Endometrial microvascular endothelial cells (primary cell): ENCODE measurements around the gene TMEM202. TPM values are rescaled to one million over a fixed set of nuclear protein-coding genes. Genes with fewer than 3 reads are reported as not detected.

Experiments
- in situ Hi-C: cut with HindIII; loops from 2 replicates; pipeline ENCODE4 v1.10.0; 2017; ENCODE audit warnings: low sequenced_read_pairs, low pct_unique_long_range_greater_than_20kb; ENCODE audit errors: inconsistent ontology term
- total RNA-seq: library from RNA; depleted of rRNA; stranded (reverse); fragments of >200 nt; gene quantifications from one replicate; pipeline ENCODE4 v1.2.3, GENCODE V29; 2015; ENCODE audit errors: inconsistent ontology term

TMEM202 gene
- total RNA-seq, 1 donor from 2014 or later, result not detected

- in situ Hi-C loops, result no loop called here
Measured at GRCh38 chr15:72456684-72457083, 58.6 kb downstream of the TMEM202 start.

Other genes with a start within 250 kb of the TMEM202 start
- gene GRAMD2A, start 200.5 kb upstream of the TMEM202 start, total RNA-seq, result 0.74 TPM
- 1,892 TPM for gene PKM, start 167.1 kb upstream of the TMEM202 start, total RNA-seq
- 13.4 TPM for gene PARP6, start 125.8 kb upstream of the TMEM202 start, total RNA-seq
- gene CELF6, start 78.1 kb upstream of the TMEM202 start, total RNA-seq, result not detected
- gene HEXA, start 22.3 kb upstream of the TMEM202 start, total RNA-seq, result 67.2 TPM
- 24.1 TPM for gene ARIH1, start 76.0 kb downstream of the TMEM202 start, total RNA-seq